GM23338 (cell line): ENCODE results near the gene CHRNA5. TPM values are rescaled to one million over a fixed set of nuclear protein-coding genes. Genes with fewer than 3 reads are reported as not detected.

Experiments used
- ATAC-seq: fragments of 200-7000 bp; cut with Tn5 transposase; 3 replicates; pipeline ENCODE4 v1.9.1; 2020
- DNase-seq: peaks from one replicate; pipeline ENCODE4 v3.0.0-alpha.2; 2015; ENCODE audit warnings: low spot score
- H2AFZ ChIP-seq: fragments of 200-600 bp; sonication (generic); 2 replicates; pipeline ENCODE4 v1.8.0; 2016; ENCODE audit warnings: antibody characterized with exemption, mild to moderate bottlenecking, moderate library complexity
- H3F3A ChIP-seq: fragments of 200-600 bp; sonication (generic); replicated peaks from 2 replicates; pipeline ENCODE4 v1.8.0; 2017; ENCODE audit warnings: antibody characterized with exemption, mixed run types, low read depth
- H3K27ac ChIP-seq: fragments of 200-600 bp; sonication (generic); 2 replicates; pipeline ENCODE4 v1.6.1; 2016; ENCODE audit warnings: low read depth
- H3K27me3 ChIP-seq: fragments of 200-600 bp; sonication (generic); 2 replicates; pipeline ENCODE4 v1.8.0; 2016; ENCODE audit warnings: mild to moderate bottlenecking, mixed run types, moderate library complexity; ENCODE audit not compliant: insufficient read depth
- H3K36me3 ChIP-seq: fragments of 200-600 bp; sonication (generic); 2 replicates; pipeline ENCODE4 v1.8.0; 2016; ENCODE audit warnings: mild to moderate bottlenecking; ENCODE audit not compliant: insufficient read depth
- H3K4me1 ChIP-seq: fragments of 200-600 bp; sonication (generic); 2 replicates; pipeline ENCODE4 v1.8.0; 2016; ENCODE audit warnings: mild to moderate bottlenecking, moderate library complexity; ENCODE audit not compliant: insufficient read depth
- H3K4me2 ChIP-seq: fragments of 200-600 bp; sonication (generic); 2 replicates; pipeline ENCODE4 v1.7.1; 2017; ENCODE audit warnings: mixed run types
- H3K4me3 ChIP-seq: fragments of 200-600 bp; sonication (generic); 2 replicates; pipeline ENCODE4 v1.6.1; 2016; ENCODE audit warnings: mixed run types
- H3K79me2 ChIP-seq: fragments of 200-600 bp; sonication (generic); replicated peaks from 2 replicates; pipeline ENCODE4 v1.8.0; 2017; ENCODE audit warnings: mild to moderate bottlenecking; ENCODE audit not compliant: insufficient read depth
- H3K9me2 ChIP-seq: fragments of 200-600 bp; sonication (generic); 2 replicates; pipeline ENCODE4 v1.8.0; 2017; ENCODE audit not compliant: insufficient read depth
- H4K20me1 ChIP-seq: fragments of 200-600 bp; sonication (generic); replicated peaks from 2 replicates; pipeline ENCODE4 v1.8.0; 2017; ENCODE audit warnings: mild to moderate bottlenecking; ENCODE audit not compliant: insufficient read depth
- H3K27ac Mint-ChIP-seq: 2 replicates; pipeline ENCODE4 v1.8.0; 2020; ENCODE audit warnings: inconsistent platforms, mild to moderate bottlenecking, moderate library complexity, mixed read lengths
- H3K27me3 Mint-ChIP-seq: 3 replicates; pipeline ENCODE4 v1.8.0; 2022; ENCODE audit warnings: low read depth, mild to moderate bottlenecking, moderate library complexity, mixed read lengths, inconsistent platforms; ENCODE audit not compliant: insufficient read depth, poor library complexity
- H3K36me3 Mint-ChIP-seq: 3 replicates; pipeline ENCODE4 v1.8.0; 2021; ENCODE audit warnings: low read depth, mild to moderate bottlenecking, inconsistent platforms, moderate library complexity, mixed read lengths
- H3K4me1 Mint-ChIP-seq: 3 replicates; pipeline ENCODE4 v1.8.0; 2020; ENCODE audit warnings: mild to moderate bottlenecking, inconsistent platforms, mixed read lengths
- H3K4me3 Mint-ChIP-seq: 3 replicates; pipeline ENCODE4 v1.8.0; 2021; ENCODE audit warnings: moderate library complexity, mild to moderate bottlenecking, inconsistent platforms, mixed read lengths
- H3K9me3 Mint-ChIP-seq: 3 replicates; pipeline ENCODE4 v1.8.0; 2020; ENCODE audit warnings: moderate library complexity, mild to moderate bottlenecking, inconsistent platforms, mixed read lengths
- CREB1 ChIP-seq: fragments of 250-450 bp; sonication (Bioruptor Pico); IDR thresholded peaks from 2 replicates; pipeline ENCODE4 v1.5.0; 2020; ENCODE audit warnings: low read depth, mild to moderate bottlenecking, moderate library complexity
- CTCF ChIP-seq, 2 experiments: fragments of 200-600 bp in 1 of 2; sonication (generic) in 1 of 2; conservative IDR thresholded peaks; 2 replicates each; pipeline versions ENCODE4 v1.5.1 to v1.6.1; 2016 to 2017; ENCODE audit warnings: antibody characterized with exemption in 2 of 2, low read depth in 2 of 2, mild to moderate bottlenecking in 2 of 2, moderate library complexity in 1 of 2
- ETS1 ChIP-seq: IDR thresholded peaks from 2 replicates; pipeline ENCODE4 v1.6.1; 2016; ENCODE audit warnings: antibody characterized with exemption
- EZH2 ChIP-seq: fragments of 200-600 bp; sonication (generic); IDR thresholded peaks from one replicate; pipeline ENCODE4 v1.8.0; 2017; ENCODE audit warnings: antibody characterized with exemption, mild to moderate bottlenecking, low read depth; ENCODE audit not compliant: unreplicated experiment
- EZH2phosphoT487 ChIP-seq: fragments of 200-600 bp; sonication (generic); IDR thresholded peaks from one replicate; pipeline ENCODE4 v1.8.1; 2018; ENCODE audit warnings: antibody characterized with exemption; ENCODE audit not compliant: unreplicated experiment
- JUNB ChIP-seq: IDR thresholded peaks from one replicate; pipeline ENCODE4 v1.6.1; 2016; ENCODE audit warnings: antibody characterized with exemption; ENCODE audit not compliant: unreplicated experiment
- NANOG ChIP-seq: IDR thresholded peaks from 2 replicates; pipeline ENCODE4 v1.6.1; 2016; ENCODE audit warnings: antibody characterized with exemption, borderline replicate concordance
- POLR2AphosphoS5 ChIP-seq: IDR thresholded peaks from 2 replicates; pipeline ENCODE4 v1.6.1; 2016; ENCODE audit warnings: antibody characterized with exemption, low read depth
- REST ChIP-seq: IDR thresholded peaks from one replicate; pipeline ENCODE4 v1.6.1; 2018; ENCODE audit warnings: antibody characterized with exemption; ENCODE audit not compliant: unreplicated experiment
- STAT1 ChIP-seq: IDR thresholded peaks from one replicate; pipeline ENCODE4 v1.6.1; 2016; ENCODE audit warnings: antibody characterized with exemption; ENCODE audit not compliant: unreplicated experiment
- ZNF114 ChIP-seq: fragments of 250-450 bp; sonication (Bioruptor Pico); IDR thresholded peaks from 2 replicates; pipeline ENCODE4 v1.5.0; 2020; ENCODE audit warnings: mild to moderate bottlenecking, moderate library complexity
- ZNF331 ChIP-seq: fragments of 250-450 bp; sonication (Bioruptor Pico); IDR thresholded peaks from 2 replicates; pipeline ENCODE4 v1.5.0; 2020; ENCODE audit warnings: low read depth, mild to moderate bottlenecking, moderate library complexity
- ZNF462 ChIP-seq: fragments of 250-450 bp; sonication (Bioruptor Pico); IDR thresholded peaks from 2 replicates; pipeline ENCODE4 v1.5.0; 2020; ENCODE audit warnings: mild to moderate bottlenecking, moderate library complexity
- polyA plus RNA-seq: library from polyadenylated mRNA; unstranded; fragments of >200 nt; fragmentation: Nextera tagmentation; extraction: Ambion mirVana; gene quantifications from 2 replicates; pipeline ENCODE4 v1.2.1, GENCODE V29; 2016
- total RNA-seq: library from RNA; depleted of rRNA; stranded (reverse); fragments of >200 nt; shearing (Covaris generic); gene quantifications from 2 replicates; pipeline ENCODE4 v1.2.3, GENCODE V29; 2014

CHRNA5 gene
- total and polyA plus RNA-seq, 2 experiments from 2014 or later: 19.6 to 23.3 TPM

GRCh38 chr15:78624651-78625590 is 59.6 kb downstream of the CHRNA5 start:
- H3K4me2 ChIP-seq: no peak overlapping the region
- DNase-seq (no peak), ATAC-seq (no peak)
- Mint-ChIP-seq H3K27ac (no peak overlapping the region), H3K36me3 (no peaks in the 10 kb centered on the region; the same call in 2 of the 3 replicates), H3K9me3 (no peaks in the 10 kb centered on the region), H3K4me3 (no peak overlapping the region), H3K27me3 (peaks cover 17% of the 10 kb centered on the region), H3K4me1 (peaks cover 8% of the 10 kb centered on the region; the same call in 2 of the 3 replicates)
- no peak overlapping the region for H3K27ac ChIP-seq
- no peak overlapping the region for H3K4me3 ChIP-seq
- H3K79me2 ChIP-seq: no peaks in the 10 kb centered on the region
- no peaks in the 10 kb centered on the region for H3F3A ChIP-seq
- H2AFZ ChIP-seq: no peak overlapping the region
- H4K20me1 ChIP-seq: no peaks in the 10 kb centered on the region
- peaks cover 31% of the 10 kb centered on the region for H3K27me3 ChIP-seq
- no peaks in the 10 kb centered on the region for H3K4me1 ChIP-seq
- no peak for TF ChIP-seq ETS1
- TF ChIP-seq NANOG: no peak
- no peak for TF ChIP-seq ZNF114 (CRISPR knock-in tag)
- TF ChIP-seq EZH2: no peak
- no peak for TF ChIP-seq CTCF (conservative IDR thresholded peaks at IDR 0.05; ENCODE audit: low read depth in 2 of 2)
- no peak for TF ChIP-seq STAT1
- TF ChIP-seq ZNF462 (CRISPR knock-in tag): no peak
- no peak for TF ChIP-seq POLR2AphosphoS5
- no peak for TF ChIP-seq ZNF331 (CRISPR knock-in tag)
- TF ChIP-seq REST: no peak
- TF ChIP-seq JUNB: no peak
- no peak for TF ChIP-seq EZH2phosphoT487
- TF ChIP-seq CREB1 (CRISPR knock-in tag): no peak
- H3K9me2 ChIP-seq: no peaks in the 10 kb centered on the region
- H3K36me3 ChIP-seq: no peaks in the 10 kb centered on the region
